DMS153 (cell line): ENCODE measurements around the gene PDRG1.
"Not testable (repeated sequence)": the region's sequence is repeated elsewhere in the genome, so short reads cannot be mapped to it uniquely, and the experiment has no call there.

Experiments
- DNase-seq: peaks from one replicate; lab custom pipeline; 2025; lab: John Stamatoyannopoulos, UW

PDRG1 gene

GRCh38 chr20:31966991-31967655 is 15.3 kb upstream of the PDRG1 start:
- DNase-seq: no peak

GRCh38 chr20:31963889-31964288 is 12.0 kb upstream of the PDRG1 start:
- DNase-seq: no peak

GRCh38 chr20:31962761-31963160 is 10.9 kb upstream of the PDRG1 start:
- DNase-seq: no peak

GRCh38 chr20:31956556-31957526 is 5.0 kb upstream of the PDRG1 start:
- no peak for DNase-seq

- DNase-seq: no peak
Measured at GRCh38 chr20:31954500-31954899, 2.7 kb upstream of the PDRG1 start.

- DNase-seq: no peak
Measured at GRCh38 chr20:31953556-31954148, 1.8 kb upstream of the PDRG1 start.

GRCh38 chr20:31951203-31951529 is 680 bp downstream of the PDRG1 start:
- DNase-seq: no peak

GRCh38 chr20:31949877-31950646 is 1.8 kb downstream of the PDRG1 start:
- no peak for DNase-seq

GRCh38 chr20:31948008-31948407 is 3.8 kb downstream of the PDRG1 start:
- no peak for DNase-seq

- no peak for DNase-seq
Measured at GRCh38 chr20:31945785-31946184, 6.1 kb downstream of the PDRG1 start.

- DNase-seq: no peak
Measured at GRCh38 chr20:31945319-31945718, 6.5 kb downstream of the PDRG1 start.

- DNase-seq: no peak
Measured at GRCh38 chr20:31943052-31943471, 8.8 kb downstream of the PDRG1 start.

- DNase-seq: no peak
Measured at GRCh38 chr20:31939661-31940060, 12.2 kb downstream of the PDRG1 start.

GRCh38 chr20:31937820-31938219 is 14.0 kb downstream of the PDRG1 start:
- DNase-seq: no peak

GRCh38 chr20:31936420-31936819 is 15.4 kb downstream of the PDRG1 start:
- DNase-seq: no peak

GRCh38 chr20:31934968-31935764 is 16.7 kb downstream of the PDRG1 start:
- DNase-seq: no peak

GRCh38 chr20:31934491-31934890 is 17.4 kb downstream of the PDRG1 start:
- no peak for DNase-seq

- no peak for DNase-seq
Measured at GRCh38 chr20:31933698-31934097, 18.1 kb downstream of the PDRG1 start.

GRCh38 chr20:31930779-31931178 is 21.1 kb downstream of the PDRG1 start:
- DNase-seq: no peak

- DNase-seq: not testable (repeated sequence)
Measured at GRCh38 chr20:31929631-31930030, 22.2 kb downstream of the PDRG1 start.

GRCh38 chr20:31927627-31928159 is 24.2 kb downstream of the PDRG1 start:
- no peak for DNase-seq
